ENCODE results near the gene AMFR.

The AMFR gene

DNA sequence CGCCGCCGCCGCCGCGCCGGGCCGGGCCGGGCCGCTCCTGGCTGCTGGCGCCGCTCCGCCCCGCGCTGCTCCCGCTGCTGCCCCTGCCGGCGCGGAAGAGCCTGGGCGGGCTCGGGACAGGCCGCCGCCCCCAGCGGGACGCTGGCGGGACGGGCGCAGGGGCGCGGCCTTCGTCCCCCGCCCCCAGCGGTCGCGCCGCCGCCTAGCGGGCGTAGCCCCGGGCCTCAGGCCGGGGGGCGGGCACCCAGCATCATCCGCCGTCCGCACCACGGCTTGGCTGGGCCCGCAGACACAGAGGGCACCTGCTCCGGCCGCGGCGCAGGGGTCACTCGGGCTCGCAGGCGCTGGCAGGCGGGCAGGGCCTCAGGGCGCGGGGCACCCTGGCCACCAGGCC lies at the start of gene AMFR:
AMFR (minus strand) TSS at position 107 of the 394 bp plus-strand sequence. CDS start 218 bp downstream, outside the sequence.
- DNase-seq: peak; percentile 42

DNA sequence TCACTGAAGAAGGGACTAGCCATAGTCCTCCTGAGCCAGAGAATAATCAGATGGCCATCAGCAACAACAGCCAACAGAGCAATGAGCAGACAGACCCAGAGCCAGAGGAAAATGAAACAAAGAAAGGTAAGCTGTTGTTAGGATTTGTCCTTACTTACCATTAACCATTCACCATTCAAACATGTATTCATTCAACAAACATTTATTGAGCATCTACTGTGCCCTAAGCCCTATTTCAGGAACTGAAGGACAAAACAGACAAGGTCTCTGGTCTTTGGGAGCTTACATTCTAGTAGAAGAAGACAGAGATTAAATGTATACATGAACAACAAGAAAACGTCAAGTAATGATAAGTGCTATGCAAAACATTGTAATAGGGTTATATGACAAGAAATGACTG lies 45.3 kb upstream of the AMFR start:
- no peak for DNase-seq

DNA sequence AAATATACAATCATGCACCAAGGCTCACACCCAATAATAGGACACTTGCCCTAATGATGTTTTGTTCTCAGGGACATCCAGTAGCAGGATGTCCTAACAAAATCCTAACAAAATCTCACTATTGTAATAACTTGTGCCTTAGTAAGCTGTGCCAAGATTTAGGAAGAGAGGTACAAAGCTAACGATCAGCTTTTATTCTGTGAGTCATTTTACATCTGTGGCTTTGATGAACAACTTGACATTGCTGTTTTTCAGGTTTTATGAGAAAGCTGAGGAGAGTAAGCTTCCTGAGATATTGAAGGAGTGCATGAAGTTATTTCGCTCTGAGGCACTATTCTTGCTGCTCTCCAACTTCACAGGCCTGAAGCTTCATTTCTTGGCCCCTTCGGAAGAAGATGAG lies 44.9 kb upstream of the AMFR start:
- DNase-seq: no peak

DNA sequence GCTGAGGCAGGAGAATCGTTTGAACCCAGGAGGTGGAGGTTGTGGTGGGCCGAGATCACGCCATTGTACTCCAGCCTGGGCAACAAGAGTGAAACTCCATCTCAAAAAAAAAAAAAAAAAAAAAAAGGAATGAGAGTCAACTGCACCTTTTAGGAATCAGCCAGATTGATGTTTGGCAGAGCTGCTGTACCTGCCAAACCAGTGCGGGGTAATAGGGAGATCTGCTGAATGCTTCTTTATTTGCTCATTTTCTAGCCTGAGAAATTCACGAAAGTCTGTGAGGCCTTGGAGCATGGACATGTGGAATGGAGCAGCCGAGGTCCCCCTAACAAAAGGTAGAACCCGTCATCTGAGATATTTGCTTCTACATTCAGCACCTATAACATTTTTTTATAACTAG lies 44.4 kb upstream of the AMFR start:
- DNase-seq: no peak

DNA sequence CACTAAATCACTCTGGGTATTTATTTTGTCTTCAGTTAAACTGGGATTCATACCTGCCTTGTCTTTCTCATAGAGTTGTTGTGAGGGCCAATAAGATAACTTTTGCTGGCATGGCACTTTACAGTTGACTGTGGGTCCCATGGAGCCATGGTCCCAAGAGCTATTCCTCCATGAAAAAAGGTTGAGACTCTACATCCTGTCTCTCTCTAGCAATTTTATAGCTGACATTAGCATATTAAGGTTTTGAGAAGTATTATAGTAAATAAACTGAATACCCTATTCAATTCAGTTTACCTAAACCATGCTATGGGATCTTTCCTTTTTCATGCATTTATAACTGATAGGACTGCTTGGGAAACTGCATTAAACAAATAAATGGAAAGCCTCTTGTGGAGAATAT lies 43.5 kb upstream of the AMFR start:
- no peak for DNase-seq

DNA sequence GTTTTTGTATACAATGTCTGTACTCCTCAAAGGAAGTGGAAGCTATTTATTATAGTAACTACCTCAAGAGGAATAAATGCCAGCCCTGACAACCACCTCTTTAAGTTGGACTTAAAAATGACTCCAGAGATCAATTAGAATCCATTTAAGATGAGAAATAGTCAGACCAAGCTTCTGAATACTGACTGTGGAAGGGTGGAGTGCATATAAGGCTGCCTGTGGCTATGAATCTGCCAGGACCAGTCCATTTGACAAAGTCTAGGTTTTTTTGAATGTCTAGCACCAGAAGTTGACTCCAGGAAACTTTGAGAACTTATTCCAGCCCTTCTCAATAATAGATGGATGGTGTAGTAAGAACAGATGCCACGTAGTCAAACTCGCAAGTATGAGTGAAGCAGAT lies 41.0 kb upstream of the AMFR start:
- DNase-seq: no peak

DNA sequence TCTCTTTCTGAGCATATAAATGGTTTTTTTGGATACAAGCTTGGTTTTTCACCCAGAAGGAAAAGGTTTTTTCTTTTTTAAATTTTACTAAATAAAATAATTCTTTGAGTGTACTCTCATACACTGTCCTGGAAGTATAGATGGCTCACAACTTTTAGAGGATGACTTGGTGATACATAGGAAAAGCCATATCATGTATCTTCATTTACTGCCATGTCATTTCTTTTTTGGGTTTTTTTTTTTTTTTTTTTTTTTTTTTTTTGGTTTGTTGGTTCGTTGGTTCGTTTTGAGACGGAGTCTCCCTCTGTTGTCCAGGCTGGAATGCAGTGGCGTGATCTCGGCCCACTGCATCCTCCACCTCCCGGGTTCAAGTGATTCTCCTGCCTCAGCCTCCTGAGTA lies 37.8 kb upstream of the AMFR start:
- DNase-seq: no peak

DNA sequence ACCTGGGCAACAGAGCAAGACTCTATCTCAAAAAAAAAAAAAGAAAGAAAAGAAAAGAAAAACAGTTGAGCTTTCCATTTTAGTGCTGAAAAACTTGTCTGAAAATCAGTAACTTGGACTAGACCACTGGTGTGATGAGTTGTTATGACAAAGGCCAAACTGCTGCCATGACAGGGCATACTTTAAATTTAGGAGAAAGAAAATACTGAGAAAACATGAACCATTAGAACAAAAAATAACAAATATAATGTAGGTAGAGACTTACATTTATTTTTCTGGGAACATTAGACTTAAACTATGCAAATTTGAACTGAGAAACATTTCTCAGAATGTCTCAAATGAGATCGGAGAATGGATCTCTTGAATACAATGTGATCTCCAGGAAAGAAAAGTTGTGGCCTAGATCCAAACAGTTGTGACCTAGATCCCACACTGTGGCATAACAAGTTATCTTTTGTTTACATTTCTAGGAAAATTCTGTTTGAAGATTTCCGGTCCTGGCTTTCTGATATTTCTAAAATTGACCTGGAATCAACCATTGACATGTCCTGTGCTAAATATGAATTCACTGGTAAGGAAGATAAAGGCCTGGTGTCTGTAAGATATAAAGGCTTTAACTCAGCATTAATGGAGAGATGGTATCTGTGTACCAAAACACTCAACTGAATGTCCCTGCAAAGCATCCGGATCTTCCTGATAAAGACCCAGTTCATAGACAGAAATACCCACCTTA lies 36.9 kb upstream of the AMFR start:
- DNase-seq: no peak

DNA sequence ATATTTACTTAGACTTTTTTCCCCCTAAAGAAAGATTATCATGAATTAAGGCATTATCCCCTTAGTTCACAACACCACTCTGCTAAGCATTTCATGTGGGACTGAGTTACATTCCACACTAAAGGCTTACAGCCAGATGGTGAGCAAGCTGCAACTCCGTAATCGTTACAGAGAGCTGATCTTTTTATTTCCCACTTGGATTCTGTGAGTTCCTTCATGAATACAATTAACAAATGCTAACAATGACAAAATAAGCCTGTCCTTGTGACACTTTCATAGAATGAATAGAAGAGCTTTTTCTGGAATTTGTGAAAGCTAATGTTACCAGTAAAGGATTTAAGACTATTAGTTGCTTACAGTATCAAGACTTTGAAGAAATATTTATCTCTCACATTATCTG lies 34.8 kb upstream of the AMFR start:
- no peak for DNase-seq

DNA sequence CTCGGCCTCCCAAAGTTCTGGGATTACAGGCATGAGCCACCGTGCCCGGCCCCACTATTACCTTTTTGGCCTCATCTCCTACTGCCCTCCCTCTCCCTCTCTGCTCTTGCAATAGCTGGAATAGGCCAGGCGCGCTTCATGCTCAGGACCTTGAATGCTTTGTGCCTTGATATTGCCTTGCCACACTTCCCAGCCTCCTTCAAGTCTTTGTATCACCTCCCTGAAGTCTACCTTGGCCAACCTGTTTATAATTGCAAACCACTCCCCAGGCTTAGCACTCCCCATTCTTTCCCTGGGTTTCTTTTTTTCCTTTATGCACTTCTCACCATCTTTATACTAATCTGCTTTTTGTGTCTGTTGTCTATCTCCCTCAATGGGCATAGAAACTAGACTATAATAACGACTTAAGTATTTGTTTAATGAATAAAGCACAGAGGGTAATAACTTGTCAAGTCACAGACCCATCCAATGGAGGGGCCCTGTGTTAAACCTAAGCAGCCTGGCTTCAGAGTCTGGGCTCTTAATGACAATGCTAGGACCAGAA lies 32.7 kb upstream of the AMFR start:
- no peak for DNase-seq

DNA sequence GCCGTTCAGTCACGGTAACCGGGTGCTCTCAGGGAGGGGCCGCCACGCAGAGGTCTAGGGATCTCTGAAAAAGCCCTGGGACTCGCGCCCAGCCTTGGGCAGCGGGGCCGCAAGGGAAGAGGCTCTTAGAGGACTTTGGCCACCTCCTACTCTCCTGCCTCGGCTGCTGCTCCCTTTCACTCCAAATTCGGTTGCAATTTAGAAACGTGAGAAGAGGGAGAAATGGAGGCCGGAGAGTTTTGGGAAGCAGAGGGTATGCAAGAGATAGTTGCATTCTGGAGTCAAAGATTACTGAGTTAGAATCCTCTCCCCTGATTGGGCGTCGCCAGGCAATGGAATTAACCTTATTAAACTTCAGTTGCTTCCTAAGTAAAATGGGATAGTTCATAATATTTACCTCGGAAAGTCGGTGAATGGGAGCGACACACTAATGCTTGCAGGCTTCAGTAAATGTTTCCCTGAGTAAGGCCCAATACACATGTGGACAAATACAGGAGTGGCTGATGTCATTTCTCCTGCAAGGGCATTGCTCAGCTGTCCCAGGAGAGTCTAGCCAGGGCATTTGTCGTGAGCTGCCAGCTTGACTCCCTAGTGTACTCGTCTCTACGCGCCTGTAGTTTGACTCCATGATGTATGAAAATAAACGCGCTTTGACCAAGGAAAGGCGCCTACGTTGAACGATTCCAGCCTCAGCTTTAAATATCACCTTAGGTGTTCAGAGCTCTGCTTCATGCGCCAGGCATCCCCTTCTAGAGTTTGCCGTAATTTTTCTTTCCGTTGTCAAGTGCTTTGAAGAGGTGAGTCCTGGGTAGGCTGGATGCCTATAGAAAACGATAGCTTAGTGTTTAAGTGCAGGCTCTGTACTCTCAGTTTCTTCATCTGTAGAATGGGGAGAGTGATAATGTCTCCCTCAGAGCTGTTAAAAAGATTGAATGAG lies 26.7 kb upstream of the AMFR start:
- no peak for DNase-seq

DNA sequence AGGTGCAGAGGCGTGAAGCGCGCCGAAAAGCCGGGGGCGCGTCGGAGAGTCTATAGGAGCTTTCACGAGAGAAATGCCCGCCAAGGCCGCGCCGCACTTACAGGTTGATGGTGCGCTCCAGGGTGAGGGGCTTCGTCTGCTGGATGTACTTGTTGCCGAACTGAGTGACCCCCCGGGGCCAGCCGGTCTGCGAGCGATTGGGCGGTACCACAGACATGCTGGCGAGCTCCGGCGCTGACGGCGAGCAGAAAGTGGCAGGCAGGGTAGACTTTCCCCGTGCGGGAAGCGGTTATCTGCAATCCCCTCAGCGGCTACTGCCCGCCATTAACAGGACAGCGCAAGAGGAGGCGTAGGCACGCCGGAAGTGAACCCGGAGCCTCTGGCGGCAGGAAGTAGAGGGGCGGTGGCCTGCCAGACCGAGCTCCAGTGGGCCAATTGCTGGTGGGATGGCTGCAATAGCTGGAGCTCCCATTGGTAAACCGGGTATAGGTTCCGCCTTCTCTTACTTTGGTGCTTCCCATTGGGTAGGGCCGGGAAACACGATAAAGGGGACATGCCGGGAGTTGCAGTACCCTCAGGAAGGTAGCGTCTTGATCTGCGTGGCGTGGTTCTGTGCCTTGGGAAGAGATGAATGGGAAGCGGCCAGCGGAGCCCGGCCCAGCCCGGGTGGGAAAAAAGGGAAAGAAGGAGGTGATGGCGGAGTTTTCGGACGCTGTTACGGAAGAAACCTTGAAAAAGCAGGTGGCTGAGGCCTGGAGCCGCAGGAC lies 25.8 kb upstream of the AMFR start, which contains the start of the genes NUDT21 and OGFOD1:
NUDT21 (minus strand) TSS at position 347 of the 767 bp plus-strand sequence; CDS start at position 217, 130 bp downstream.
OGFOD1 (plus strand) TSS at position 569 of the 767 bp plus-strand sequence; CDS start at position 628, 59 bp downstream.
- DNase-seq: peak; percentile 94

DNA sequence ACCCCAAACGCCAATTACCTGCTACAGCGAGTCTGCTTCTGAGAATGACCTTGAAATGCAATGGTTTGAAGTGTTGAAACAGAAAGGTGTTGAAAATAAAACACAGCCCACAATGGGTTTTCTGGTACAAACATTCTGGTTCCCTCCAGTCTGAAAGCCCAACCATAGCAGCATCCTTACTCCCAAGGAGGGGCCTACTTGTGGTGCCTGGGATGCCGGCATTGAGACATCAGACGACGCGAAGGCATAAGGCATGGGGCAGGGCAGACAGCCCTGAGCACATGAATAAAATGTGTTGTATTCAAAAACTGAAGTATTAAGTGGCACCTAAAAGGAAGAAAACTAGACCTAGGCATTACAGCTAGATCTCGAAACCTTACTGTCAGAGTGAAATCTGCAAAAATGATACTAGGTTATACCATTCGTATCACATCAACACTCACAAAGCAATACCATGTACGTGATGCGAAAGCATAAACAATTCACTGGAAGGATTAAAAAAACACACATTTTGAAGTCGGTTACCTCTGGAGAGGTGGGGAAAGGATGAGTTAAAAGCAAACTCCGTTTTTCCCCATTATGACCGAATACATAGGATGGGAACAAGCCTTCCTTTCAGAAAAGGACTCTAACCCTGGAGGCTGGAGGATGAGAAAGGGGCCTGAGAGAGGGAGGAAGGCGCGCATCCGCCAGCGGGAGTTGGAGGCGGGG lies 25.1 kb upstream of the AMFR start:
- no peak for DNase-seq

DNA sequence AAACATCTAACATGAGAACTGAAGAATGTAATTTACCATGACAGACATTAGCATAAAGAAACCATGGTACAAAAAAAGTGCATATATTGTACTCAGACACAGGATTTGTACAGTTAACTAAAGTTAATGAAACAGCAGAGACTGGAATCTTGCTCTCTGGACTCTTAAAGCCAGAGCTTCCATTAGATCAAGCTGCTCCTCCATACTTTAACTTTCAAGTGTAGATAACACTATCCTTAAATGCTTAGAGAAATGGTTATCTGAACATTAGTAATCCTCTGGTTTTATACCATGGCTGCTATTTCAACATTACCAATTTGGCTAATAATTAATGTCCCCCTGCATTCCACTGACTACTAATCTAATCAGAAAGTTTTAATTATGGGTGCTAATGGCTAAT lies 22.7 kb upstream of the AMFR start:
- no peak for DNase-seq

DNA sequence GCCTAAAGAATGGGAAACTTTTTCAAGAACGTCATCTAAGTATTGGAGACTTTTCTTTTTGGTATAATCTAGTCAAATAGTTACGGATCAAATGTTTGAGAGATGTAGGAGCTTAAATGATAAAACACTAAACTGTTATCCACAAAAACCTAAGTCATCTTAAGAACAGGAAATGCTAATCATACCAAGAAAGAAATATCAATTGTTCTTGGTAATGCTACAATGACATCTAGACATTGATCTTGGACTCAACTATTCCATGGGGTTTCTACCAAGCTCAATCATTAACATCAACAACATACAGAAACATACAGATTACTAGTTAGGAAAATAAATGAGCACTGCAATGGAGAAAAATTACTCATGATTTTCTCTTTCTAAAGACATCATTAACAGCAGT lies 21.9 kb upstream of the AMFR start:
- no peak for DNase-seq

DNA sequence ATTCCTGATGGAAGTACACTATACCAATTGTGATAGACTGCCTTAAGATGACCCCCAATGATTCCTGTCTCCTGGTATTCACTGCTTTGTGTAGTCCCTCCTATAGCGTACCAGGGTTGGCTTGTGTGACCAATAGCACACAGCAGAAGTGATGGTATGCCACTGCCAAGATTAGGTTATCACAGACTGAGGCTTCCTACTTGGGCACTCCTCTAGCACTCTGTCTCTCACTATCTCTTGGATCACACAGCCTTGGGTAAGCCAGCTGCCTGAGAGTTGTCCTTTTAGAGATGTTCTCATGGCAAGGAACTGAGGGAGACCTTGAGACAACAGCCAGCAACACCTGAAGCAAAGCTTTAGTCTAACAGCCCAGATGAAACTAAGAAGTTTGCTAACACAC lies 12.7 kb upstream of the AMFR start:
- no peak for DNase-seq

DNA sequence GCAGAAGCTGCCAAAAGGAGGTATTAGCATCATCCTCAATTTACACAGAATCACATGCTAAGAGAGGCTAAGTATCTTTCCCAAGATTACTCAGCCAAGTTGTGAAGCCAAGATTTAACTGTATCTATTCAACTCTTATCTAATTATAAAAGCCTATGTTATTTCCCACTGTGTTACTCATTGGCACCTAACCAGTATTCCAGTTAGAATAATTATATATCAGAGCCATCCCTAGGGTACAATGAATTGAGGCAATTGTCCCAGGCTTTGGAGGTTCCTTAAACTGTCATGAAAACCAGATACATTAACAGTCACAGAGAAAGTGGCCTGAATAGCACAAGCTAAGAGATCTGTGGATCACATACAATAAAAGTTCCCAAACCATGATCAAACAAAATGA lies 10.9 kb upstream of the AMFR start:
- no peak for DNase-seq

DNA sequence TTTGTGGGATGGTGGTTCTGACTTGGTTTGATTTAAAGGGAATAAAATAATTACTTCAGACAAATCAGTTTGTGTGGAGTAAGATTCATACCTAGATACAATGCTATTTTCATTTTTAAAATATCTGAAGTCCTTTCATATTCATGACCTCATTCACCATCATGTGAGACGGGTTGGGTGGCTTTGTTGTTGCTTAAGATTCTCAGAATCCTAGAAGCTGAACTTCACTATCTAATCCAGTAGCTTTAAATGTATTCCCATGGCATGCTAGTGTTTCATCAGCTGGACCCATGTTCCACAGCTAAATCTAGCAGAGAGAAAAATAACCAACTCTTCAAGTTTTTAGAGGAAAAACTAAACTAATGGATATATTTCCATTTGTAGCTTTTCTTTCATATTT lies 2.7 kb upstream of the AMFR start:
- DNase-seq: no peak

DNA sequence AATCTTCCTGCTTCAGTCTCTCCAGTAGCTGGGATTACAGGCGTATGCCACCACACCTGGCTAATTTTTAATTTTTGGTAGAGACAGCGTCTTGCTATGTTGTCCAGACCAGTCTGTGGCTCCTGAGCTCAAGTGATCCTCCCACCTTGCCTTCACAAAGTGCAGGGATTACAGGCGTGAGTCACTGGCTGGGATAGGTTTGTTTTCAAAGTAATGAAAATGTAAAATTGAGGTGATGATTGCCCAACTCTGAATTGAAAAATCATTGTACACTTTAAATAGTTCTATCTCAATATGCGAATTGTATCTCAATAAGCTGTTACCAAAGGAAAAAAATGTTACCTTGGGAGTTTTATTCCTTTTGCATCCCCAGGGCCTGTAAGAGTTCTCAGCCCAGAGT lies 1.2 kb upstream of the AMFR start:
- DNase-seq: no peak

DNA sequence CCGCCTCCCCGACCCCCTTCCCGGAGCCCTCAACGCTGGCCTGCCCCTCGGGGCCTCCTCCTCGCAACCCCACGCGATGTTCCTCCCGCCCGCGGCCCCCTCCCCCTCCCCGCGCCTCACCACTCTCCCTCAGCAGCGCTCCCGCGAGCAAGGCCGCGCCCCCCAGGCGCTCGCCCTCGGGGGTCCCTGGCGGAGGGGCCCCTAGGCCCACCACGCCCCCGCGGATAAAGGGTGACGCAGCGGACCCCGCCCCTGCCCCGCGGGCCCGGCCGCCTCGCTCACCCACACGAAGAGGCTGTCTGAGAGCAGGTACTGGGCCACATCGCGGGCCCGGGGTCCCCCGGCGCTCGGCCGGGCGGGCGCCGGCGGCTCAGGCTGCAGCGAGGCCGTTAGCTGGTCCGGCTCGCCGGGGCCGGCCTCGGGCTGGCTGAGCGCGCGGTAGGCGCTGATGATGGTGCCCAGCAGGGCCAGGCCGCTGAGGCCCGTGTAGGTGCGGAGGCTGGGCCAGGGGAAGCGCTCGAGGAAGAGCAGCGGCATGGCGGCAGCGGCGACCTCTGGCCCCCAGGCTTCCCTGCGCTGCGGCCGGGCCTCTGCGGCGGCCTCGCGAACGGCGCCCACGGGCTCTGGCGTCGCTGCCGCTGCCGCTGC lies 430 bp downstream of the AMFR start:
- DNase-seq: no peak

DNA sequence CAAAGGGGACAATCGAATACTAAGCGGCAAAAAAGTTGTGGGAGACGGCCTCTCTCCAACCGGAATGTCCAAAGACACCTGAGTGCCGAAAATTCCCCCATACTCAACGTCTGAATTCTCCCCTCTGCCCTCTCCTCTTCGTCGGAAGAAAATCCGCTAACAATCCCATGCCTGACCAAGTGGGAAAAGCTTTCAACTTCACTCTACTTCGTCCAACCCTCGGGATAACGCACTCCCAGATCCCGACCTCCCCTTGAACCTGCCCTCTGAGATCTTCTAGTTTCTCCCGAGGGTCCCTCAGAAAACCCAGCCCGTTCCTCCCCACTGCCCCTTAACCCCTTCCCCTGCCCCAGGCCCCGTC lies 961 bp downstream of the AMFR start:
- DNase-seq: no peak
